A673 (cell line): ENCODE data around the gene CPTP. TPM values are rescaled to one million over a fixed set of nuclear protein-coding genes. Genes with fewer than 3 reads are reported as not detected.

Experiments used
- BruUV-seq: library from RNA; stranded (reverse); fragments of 400-500 nt; replicated peaks from 2 replicates; lab custom pipeline; 2021; lab: Mats Ljungman, UMichigan
- CTCF ChIA-PET: fragments of 300-600 bp; sonication (Branson Sonifier 250); formaldehyde crosslinking; loops from one replicate; lab custom pipeline; 2022; ENCODE audit warnings: antibody characterized with exemption; lab: Charles Lee
- POLR2A ChIA-PET: fragments of 300-600 bp; sonication (Branson Sonifier 250); formaldehyde crosslinking; loops from one replicate; lab custom pipeline; 2022; ENCODE audit warnings: antibody characterized with exemption; ENCODE audit not compliant: low non-redundant PET; lab: Charles Lee
- DNase-seq: peaks from one replicate; pipeline ENCODE4 v3.0.0-alpha.2; 2015; ENCODE audit warnings: low spot score
- H3K27ac ChIP-seq: fragments of 200-600 bp; sonication (generic); 2 replicates; pipeline ENCODE4 v1.5.1; 2016; ENCODE audit warnings: mixed run types, low read depth, mild to moderate bottlenecking, mixed read lengths, antibody characterized with exemption, low read length; ENCODE audit not compliant: poor library complexity, severe bottlenecking
- H3K27me3 ChIP-seq: fragments of 200-600 bp; sonication (generic); replicated peaks from 2 replicates; pipeline ENCODE4 v1.6.1; 2017; ENCODE audit warnings: mixed run types, low read depth, mild to moderate bottlenecking, mixed read lengths, antibody characterized with exemption, low read length; ENCODE audit not compliant: insufficient read depth, poor library complexity
- H3K36me3 ChIP-seq: fragments of 200-600 bp; sonication (generic); 2 replicates; pipeline ENCODE4 v1.6.1; 2016; ENCODE audit warnings: mixed run types, mild to moderate bottlenecking, mixed read lengths, antibody characterized with exemption, low read length; ENCODE audit not compliant: insufficient read depth, poor library complexity, severe bottlenecking
- H3K4me1 ChIP-seq: fragments of 200-600 bp; sonication (generic); 2 replicates; pipeline ENCODE4 v1.6.1; 2017; ENCODE audit warnings: mixed run types, mild to moderate bottlenecking, mixed read lengths, antibody characterized with exemption, low read length; ENCODE audit not compliant: insufficient read depth, poor library complexity, severe bottlenecking
- H3K4me3 ChIP-seq: fragments of 200-600 bp; sonication (generic); 2 replicates; pipeline ENCODE4 v1.5.1; 2016; ENCODE audit warnings: low read depth, mixed run types, mild to moderate bottlenecking, mixed read lengths, low read length; ENCODE audit not compliant: poor library complexity, severe bottlenecking
- H3K9me3 ChIP-seq: fragments of 200-600 bp; sonication (generic); 2 replicates; pipeline ENCODE4 v1.6.1; 2016; ENCODE audit warnings: mixed run types, low read depth, mild to moderate bottlenecking, mixed read lengths, antibody characterized with exemption, low read length; ENCODE audit not compliant: poor library complexity, severe bottlenecking
- EZH2 ChIP-seq: fragments of 200-600 bp; sonication (generic); IDR thresholded peaks from 2 replicates; pipeline ENCODE4 v1.6.1; 2017; ENCODE audit warnings: borderline replicate concordance, low read depth, mild to moderate bottlenecking, mixed read lengths, antibody characterized with exemption, low read length; ENCODE audit not compliant: poor library complexity, severe bottlenecking
- intact Hi-C: fragments of 100-400 bp; cut with micrococcal nuclease; formaldehyde crosslinking; loops from one replicate; pipeline ENCODE4 v1.10.0; 2022; ENCODE audit not compliant: unreplicated experiment
- total RNA-seq: library from RNA; stranded (reverse); gene quantifications from 2 replicates; pipeline ENCODE4 v1.2.3, GENCODE V29; 2021
- TF ChIP-seq, protein P1 (sequence below): fragments of 300-800, 200-600 bp; sonication (generic); conservative IDR thresholded peaks from 2 replicates; pipeline ENCODE4 v1.5.1; 2017; ENCODE audit warnings: low read depth, mild to moderate bottlenecking, antibody characterized with exemption, low read length, moderate library complexity, mixed read lengths

The CPTP gene
- total RNA-seq, 1 experiment from 2014 or later, result 17.0 TPM

DNA sequence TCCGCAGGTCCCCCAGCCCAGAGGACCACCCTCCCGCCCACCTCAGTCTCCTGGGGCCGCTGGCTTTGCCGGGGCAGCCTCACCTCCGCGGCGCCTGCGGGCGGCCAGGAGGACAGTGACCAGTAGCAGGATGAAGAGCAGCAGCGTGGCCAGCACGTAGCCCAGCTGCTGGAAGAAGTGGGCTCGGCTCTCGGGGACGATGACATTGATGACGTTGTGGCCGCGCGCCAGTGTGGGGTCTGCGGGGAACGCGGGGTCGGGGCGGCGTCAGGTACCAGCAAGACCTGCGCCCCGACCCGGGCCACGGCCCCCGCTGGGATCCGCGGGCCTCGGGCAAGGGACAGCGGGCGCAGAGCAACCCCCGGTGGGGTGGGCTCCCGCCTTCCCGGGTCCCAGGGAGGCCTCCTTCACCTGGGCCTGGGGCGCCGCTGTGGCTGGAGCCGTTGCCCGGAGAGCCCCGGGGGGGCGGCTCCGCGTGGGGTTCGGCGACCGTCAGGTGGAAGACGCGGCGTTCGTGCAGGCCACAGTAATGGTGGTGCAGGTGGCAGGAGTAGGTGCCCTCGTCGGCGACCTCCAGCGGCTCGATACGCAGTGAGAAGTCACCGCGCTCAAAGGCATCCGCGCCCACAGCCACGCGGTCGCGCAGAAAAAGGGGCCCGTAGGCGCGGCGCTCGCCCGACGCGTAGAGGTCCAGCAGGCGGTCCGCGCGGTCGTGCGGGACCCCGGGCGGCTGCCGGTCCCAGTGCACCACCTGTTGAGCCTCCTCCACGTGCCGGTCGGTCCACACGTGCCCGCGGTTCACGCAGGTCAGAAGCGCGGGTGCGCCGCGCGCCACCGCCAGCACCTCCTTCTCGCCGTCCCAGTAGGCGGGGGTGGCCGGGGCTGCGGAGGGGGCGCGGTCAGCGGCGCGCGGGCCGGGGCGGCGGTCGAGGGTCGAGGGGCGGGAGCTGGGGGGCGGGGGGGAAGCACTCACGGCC is 30.0 kb downstream of the CPTP start:
- Histone ChIP-seq H3K27ac (no peak overlapping the region), H3K9me3 (no peaks in the 10 kb centered on the region), H3K4me3 (no peak overlapping the region), H3K36me3 (no peaks in the 10 kb centered on the region), H3K27me3 (peaks cover 5% of the 10 kb centered on the region), H3K4me1 (no peaks in the 10 kb centered on the region)
- DNase-seq, result no peak
- ChIA-PET POLR2A (no interaction called here), CTCF (no interaction called here)
- intact Hi-C loops, result no loop called here
- TF ChIP-seq, protein P1, sequence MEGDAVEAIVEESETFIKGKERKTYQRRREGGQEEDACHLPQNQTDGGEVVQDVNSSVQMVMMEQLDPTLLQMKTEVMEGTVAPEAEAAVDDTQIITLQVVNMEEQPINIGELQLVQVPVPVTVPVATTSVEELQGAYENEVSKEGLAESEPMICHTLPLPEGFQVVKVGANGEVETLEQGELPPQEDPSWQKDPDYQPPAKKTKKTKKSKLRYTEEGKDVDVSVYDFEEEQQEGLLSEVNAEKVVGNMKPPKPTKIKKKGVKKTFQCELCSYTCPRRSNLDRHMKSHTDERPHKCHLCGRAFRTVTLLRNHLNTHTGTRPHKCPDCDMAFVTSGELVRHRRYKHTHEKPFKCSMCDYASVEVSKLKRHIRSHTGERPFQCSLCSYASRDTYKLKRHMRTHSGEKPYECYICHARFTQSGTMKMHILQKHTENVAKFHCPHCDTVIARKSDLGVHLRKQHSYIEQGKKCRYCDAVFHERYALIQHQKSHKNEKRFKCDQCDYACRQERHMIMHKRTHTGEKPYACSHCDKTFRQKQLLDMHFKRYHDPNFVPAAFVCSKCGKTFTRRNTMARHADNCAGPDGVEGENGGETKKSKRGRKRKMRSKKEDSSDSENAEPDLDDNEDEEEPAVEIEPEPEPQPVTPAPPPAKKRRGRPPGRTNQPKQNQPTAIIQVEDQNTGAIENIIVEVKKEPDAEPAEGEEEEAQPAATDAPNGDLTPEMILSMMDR, result no peak
- no peak for TF ChIP-seq EZH2
- BruUV-seq, result no TSS peak

DNA sequence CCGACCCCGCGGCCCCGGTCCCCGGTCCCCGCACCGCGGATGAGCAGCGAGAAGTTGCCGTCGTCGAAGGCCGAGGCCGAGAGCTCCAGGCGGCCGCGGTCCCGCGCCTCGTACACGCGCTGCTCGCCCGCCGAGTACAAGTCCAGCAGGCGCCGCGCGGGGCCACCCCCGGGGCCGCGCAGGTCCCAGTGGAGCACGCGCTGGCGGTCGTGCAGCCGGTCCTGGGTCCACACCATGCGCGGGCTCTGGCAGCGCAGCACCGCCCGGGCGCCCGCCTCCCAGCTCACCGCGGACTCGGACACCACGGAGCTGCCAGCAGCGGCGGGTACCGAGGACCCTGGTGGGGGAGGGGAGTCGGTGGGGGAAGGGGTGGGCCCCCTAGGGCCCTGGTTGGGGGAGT is 30.8 kb downstream of the CPTP start:
- no TSS peak for BruUV-seq
- POLR2A ChIA-PET, result interaction anchor here (0.6 kb wide), 1 partner anchor 12 kb away, joined by 5 read pairs; no protein-coding TSS in a partner anchor

DNA sequence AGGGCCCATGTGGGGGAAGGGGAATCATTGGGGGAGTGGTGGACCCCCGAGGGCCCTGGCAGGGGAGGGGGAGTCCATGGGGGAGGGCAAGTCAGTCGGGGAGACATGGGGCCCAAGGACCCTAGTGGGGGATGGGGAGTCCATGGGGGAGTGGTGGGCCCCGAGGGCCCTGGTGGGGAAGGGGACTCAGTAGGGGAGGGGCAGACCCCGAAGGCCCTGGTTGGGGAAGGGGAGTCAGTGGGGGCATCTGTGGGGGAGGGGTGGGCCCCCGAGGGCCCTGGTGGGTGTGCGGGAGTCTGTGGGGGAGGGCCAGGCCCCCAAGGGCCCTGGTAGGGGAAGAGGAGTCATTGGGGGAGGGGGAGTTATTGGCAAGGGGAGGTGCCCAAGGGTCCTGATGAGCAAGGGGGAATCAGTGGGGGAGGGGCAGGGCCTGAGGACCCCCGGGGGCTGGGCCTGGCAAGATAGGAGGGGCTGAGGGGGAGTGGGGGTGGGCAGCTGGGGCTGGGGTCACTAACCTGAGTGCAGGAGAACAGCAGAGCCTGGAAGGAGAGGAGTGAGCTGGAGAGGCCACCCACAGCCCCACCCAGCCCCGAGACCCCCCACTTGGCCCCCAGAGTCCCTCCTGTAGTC is 31.7 kb downstream of the CPTP start:
- ChIA-PET CTCF (no interaction called here), POLR2A (no interaction called here)
- Histone ChIP-seq H3K4me3 (no peak overlapping the region), H3K27ac (no peak overlapping the region), H3K4me1 (no peaks in the 10 kb centered on the region), H3K36me3 (no peaks in the 10 kb centered on the region), H3K9me3 (no peaks in the 10 kb centered on the region), H3K27me3 (peaks cover 5% of the 10 kb centered on the region)
- intact Hi-C loops, result no loop called here
- BruUV-seq, result no TSS peak
- TF ChIP-seq, protein P1, result no peak
- no peak for TF ChIP-seq EZH2
- no peak for DNase-seq

More for the DNA sequence above, 30.8 kb downstream of the CPTP start:
- Histone ChIP-seq H3K4me3 (no peak overlapping the region), H3K27ac (no peak overlapping the region), H3K4me1 (no peaks in the 10 kb centered on the region), H3K36me3 (no peaks in the 10 kb centered on the region), H3K9me3 (no peaks in the 10 kb centered on the region), H3K27me3 (peaks cover 5% of the 10 kb centered on the region)
- CTCF ChIA-PET, result no interaction called here
- DNase-seq, result no peak
- intact Hi-C loops, result no loop called here
- TF ChIP-seq, protein P1, result no peak
- no peak for TF ChIP-seq EZH2
